ENCODE data around the gene KLF9.
A peak's percentile ranks its signal among the peaks of the same experiment; 100 is the strongest.

The KLF9 gene

DNA sequence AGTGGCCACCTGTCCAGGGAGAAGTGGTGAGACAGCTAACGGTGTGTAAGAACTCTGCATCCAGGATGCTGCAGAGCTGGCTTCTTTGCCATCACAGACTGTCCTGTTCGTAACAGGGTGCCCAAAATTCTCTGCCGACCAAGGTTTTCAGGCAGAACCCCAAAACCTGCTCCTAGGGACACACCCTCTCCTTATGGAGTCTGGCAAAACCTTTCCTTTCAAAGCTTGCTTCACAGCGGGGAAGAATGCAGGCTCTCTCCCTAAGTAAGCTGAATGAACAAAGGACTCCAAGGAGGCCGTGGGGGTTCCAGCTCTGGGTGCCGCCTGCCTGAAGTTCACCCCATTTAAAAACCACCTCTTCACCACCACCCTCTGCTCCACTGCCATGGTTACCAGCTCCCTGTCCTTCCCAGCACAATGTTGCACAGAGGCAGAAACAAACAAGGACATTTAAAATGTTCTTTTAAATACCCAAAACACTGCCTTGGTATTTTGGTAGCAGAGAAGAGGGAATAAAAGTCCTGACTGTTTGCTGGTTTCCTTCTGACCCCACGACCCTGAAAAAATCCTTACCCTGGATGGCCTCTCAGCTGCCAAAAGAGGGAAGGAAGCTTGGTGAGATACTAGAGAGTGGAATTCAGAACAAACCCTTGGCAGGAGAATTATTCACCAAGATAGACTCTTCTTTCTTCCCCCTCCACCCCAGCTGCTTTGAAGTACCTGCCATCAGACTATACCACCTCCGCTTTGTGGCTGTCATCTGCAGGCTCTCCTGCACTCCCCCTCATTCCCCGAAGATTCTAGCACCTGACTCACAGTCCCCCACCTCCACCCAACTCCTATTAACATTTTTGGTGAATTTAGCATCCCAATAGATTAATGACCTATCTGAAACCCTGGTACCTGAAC lies 7.1 kb upstream of the KLF9 start:
- no peaks in the 10 kb centered on the region for H3K36me3 ChIP-seq (ENCODE audit: insufficient read depth, low read length)
- peak overlapping the region; percentile 86 for H3K4me3 ChIP-seq (ENCODE audit: low read length)
- peak overlapping the region; percentile 99; the same call in 1 of the 2 replicates for H3K27ac ChIP-seq (ENCODE audit: low read depth, low read length)
- WGBS = 24% methylated on average over 8 of the region's 9 CpGs
- peaks cover 24% of the 10 kb centered on the region for H3K27me3 ChIP-seq (ENCODE audit: insufficient read depth, low read length)
- H3K9me3 ChIP-seq (ENCODE audit: insufficient read depth, low read depth, low read length) = no peaks in the 10 kb centered on the region
- H3K4me1 ChIP-seq (ENCODE audit: insufficient read depth, low read length) = peaks cover 14% of the 10 kb centered on the region
- H3K9ac ChIP-seq (ENCODE audit: low read depth, low read length) = peak overlapping the region; percentile 50; the same call in 1 of the 2 replicates

DNA sequence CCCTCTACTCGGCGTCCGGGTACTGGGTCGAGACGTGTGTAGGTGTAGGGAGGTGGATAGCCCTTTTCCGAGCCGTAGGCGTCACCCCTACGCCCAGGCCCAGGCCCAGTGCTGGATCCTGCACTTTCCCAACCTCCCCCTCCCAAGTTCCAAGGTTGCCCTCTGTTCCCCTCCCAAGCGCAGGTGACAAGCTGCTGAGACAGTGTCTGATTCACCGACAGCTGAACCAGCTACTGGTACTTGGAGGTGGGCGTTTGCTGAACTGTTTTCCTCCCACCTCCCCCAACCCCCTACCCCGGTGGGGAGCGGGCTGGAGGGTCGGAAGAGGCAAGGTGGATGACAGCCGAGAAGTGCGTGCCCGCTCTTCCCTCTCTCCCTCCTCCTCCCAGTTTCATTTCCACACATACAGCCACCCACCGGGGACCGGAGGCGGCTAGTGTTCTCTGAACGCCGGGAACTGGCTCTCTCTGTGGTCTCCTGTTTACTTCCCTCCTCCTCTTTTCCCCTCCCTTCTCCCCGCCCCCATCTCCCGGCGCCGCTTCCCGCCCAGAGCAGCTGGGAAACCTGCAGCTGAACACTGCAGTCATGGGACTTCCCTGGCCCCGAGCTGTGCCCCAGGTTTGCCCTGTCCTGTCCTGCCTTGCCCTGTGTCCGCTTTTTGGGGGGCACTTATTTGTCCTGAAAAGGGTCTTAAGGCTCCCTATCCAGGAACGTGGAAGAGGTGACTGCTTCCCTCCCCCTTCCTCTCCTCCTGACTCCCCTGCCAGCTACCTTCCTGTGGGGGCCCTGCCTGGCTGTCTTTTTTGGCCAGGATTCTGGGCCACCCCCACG lies 6.2 kb upstream of the KLF9 start:
- Histone ChIP-seq H3K9me3 (ENCODE audit: insufficient read depth, low read depth, low read length) (no peaks in the 10 kb centered on the region), H3K27me3 (ENCODE audit: insufficient read depth, low read length) (peaks cover 32% of the 10 kb centered on the region), H3K4me1 (ENCODE audit: insufficient read depth, low read length) (peaks cover 14% of the 10 kb centered on the region), H3K4me3 (ENCODE audit: low read length) (peak overlapping the region; percentile 86), H3K27ac (ENCODE audit: low read depth, low read length) (peak overlapping the region; percentile 99; the same call in 1 of the 2 replicates), H3K9ac (ENCODE audit: low read depth, low read length) (peak overlapping the region; percentile 90), H3K36me3 (ENCODE audit: insufficient read depth, low read length) (no peaks in the 10 kb centered on the region)
- WGBS = under 1% methylated on average over 26 of the region's 32 CpGs

DNA sequence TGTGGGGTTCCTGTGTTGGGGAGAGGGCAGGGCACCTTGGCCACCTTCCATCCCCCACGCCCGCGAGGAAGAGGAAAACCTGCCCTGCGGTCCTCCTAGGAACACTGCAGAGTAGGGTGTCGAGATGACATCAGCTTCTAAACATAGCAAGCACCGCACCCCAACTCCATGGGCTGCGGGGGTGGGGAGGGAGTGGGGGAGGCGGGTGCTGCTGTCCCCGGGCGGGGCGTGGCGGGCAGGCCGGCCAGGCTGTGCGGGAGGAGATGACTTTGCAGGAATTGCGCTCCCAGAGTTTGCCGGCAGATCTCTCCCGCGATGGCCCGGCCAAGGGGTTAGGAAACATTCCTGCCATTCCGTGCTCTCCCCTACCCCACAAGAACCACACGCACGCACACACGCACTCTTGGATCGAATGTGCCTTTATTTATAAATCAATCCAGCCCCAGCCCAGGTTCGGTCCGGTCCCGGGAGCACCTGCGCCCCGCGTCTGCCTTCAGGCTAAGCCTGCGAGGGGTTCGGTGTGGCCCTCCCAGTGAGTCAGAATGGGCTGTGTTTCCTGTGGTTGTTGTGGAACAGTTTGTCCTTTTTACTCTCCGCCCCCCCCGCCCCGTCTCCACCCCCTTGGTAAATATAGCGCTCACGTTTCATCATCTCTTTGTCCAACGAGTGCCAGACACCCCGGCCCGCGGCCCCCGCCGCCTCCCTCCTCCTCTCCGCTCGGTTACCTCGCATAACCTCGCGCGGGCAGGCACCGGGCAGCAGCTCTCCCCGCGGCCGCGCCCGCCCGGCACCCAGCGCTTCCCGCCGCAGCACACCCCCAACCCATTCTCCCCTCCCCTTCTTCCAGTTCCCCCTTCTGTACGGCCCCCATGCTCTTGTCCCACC lies 5.3 kb upstream of the KLF9 start:
- Histone ChIP-seq H3K4me1 (ENCODE audit: insufficient read depth, low read length) (peaks cover 19% of the 10 kb centered on the region), H3K36me3 (ENCODE audit: insufficient read depth, low read length) (no peaks in the 10 kb centered on the region), H3K9ac (ENCODE audit: low read depth, low read length) (peak overlapping the region; percentile 90), H3K4me3 (ENCODE audit: low read length) (peak overlapping the region; percentile 86), H3K27me3 (ENCODE audit: insufficient read depth, low read length) (peaks cover 40% of the 10 kb centered on the region), H3K27ac (ENCODE audit: low read depth, low read length) (peak overlapping the region; percentile 99), H3K9me3 (ENCODE audit: insufficient read depth, low read depth, low read length) (no peaks in the 10 kb centered on the region)
- 0% methylated on average over 53 of the region's 60 CpGs for WGBS

DNA sequence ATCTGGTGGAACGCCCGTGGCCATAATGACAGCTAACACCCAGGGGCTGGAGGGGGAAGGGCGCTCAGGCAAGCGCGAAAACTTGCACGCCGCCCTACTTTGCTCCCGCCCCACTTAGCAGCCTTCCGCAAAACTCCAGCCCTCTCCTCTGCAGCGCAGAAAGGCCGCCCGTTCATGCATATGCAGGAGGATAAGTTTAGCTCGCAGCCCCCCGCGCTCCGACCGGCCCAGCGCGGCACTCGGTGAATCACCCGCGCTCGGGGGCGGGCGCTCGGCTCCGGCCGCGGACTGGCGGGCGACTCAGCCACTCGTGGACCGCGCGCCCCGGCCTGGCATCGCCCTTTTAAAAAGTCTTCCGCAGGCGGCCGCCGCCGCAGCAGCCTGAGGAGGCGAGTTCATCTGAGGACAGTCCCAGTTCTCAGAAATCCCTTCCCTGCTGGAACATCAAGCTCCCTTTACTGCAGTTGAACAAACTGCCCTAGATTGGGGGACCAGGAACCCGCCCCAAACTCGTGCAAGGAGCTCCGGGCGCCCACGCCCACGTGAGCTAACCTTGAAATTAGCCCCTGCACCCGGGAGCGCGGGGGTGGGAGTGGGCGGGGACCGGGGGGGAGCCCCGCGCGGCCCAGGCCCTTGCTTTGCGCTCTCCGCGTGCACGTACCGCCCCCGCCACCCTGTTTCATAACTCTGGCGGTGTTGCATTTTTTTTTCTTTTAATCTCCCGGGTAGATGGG lies 4.5 kb upstream of the KLF9 start:
- Histone ChIP-seq H3K9me3 (ENCODE audit: insufficient read depth, low read depth, low read length) (no peaks in the 10 kb centered on the region), H3K4me1 (ENCODE audit: insufficient read depth, low read length) (peaks cover 23% of the 10 kb centered on the region), H3K36me3 (ENCODE audit: insufficient read depth, low read length) (no peaks in the 10 kb centered on the region), H3K9ac (ENCODE audit: low read depth, low read length) (peak overlapping the region; percentile 90), H3K27me3 (ENCODE audit: insufficient read depth, low read length) (peaks cover 47% of the 10 kb centered on the region), H3K4me3 (ENCODE audit: low read length) (peak overlapping the region; percentile 86), H3K27ac (ENCODE audit: low read depth, low read length) (peak overlapping the region; percentile 99; the same call in 1 of the 2 replicates)
- under 1% methylated on average over 65 of the region's 65 CpGs for WGBS

DNA sequence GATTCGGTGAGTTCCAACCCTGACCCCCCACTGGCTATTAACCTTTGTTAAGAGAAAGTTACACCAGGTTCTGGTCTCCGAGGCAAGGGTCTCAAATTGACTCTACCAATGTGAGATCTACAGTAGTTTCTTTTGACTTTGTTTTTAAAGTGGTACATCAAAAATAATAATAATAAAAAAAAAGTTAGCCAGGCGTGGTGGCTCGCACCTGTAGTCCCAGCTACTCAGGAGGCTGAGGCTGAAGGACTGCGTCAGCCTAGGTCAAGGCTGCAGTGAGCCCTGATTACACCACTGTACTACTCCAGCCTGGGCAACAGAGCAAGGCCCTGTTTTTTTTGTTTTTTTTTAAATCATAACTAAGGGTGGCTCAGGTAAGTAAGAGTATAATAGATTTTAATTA lies 1.0 kb upstream of the KLF9 start:
- Histone ChIP-seq H3K9ac (ENCODE audit: low read depth, low read length) (no peak overlapping the region), H3K27me3 (ENCODE audit: insufficient read depth, low read length) (peaks cover 62% of the 10 kb centered on the region), H3K36me3 (ENCODE audit: insufficient read depth, low read length) (no peaks in the 10 kb centered on the region), H3K9me3 (ENCODE audit: insufficient read depth, low read depth, low read length) (no peaks in the 10 kb centered on the region), H3K4me3 (ENCODE audit: low read length) (no peak overlapping the region), H3K4me1 (ENCODE audit: insufficient read depth, low read length) (peaks cover 17% of the 10 kb centered on the region; the same call in 1 of the 2 replicates), H3K27ac (ENCODE audit: low read depth, low read length) (no peak overlapping the region)
- 71% methylated on average over 4 of the region's 5 CpGs for WGBS

DNA sequence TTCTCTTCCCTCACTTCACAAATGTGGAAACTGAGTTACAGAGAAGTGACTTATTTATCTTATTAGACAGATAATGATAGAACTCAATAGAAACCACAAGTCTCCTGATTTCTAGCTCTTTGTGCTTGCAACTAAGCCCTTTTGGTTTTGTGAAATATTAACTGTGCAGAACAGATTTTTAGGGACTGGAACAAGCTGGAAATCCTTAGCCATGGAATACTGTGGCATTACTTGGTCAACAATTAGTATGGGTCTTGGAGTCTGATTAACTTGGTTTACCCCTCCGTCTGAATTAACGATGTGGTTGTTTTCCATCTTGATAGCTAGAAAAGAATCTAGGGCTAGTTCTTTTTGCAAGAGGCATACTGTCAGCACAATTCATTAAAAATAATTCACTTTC lies 584 bp upstream of the KLF9 start:
- Histone ChIP-seq H3K27ac (ENCODE audit: low read depth, low read length) (no peak overlapping the region), H3K4me1 (ENCODE audit: insufficient read depth, low read length) (peaks cover 17% of the 10 kb centered on the region; the same call in 1 of the 2 replicates), H3K9me3 (ENCODE audit: insufficient read depth, low read depth, low read length) (no peaks in the 10 kb centered on the region), H3K4me3 (ENCODE audit: low read length) (no peak overlapping the region), H3K9ac (ENCODE audit: low read depth, low read length) (no peak overlapping the region), H3K27me3 (ENCODE audit: insufficient read depth, low read length) (peaks cover 66% of the 10 kb centered on the region), H3K36me3 (ENCODE audit: insufficient read depth, low read length) (no peaks in the 10 kb centered on the region)
- WGBS = 72% methylated on average over 2 of the region's 2 CpGs

DNA sequence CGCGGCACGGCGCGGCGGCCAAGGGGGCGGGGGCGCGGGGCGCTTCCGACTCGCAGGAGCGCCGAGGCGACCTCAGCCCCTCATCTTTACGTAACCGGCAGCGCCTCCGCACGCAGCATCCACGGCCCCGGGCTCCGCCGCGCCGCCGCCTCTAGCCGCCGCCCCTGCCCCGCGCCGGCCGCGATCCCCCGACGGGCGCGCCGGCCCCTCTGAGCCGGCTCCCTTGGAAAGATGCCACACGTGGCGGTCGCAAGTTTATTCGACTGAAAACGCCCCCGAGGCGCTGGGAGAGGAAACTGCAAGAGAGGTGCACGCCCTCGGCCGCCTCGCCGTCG lies 1.0 kb downstream of the KLF9 start:
- no peak overlapping the region; the same call in 1 of the 2 replicates for H3K27ac ChIP-seq (ENCODE audit: low read depth, low read length)
- no peaks in the 10 kb centered on the region for H3K9me3 ChIP-seq (ENCODE audit: insufficient read depth, low read depth, low read length)
- WGBS = under 1% methylated on average over 53 of the region's 53 CpGs
- H3K27me3 ChIP-seq (ENCODE audit: insufficient read depth, low read length) = peaks cover 69% of the 10 kb centered on the region
- H3K4me3 ChIP-seq (ENCODE audit: low read length) = peak overlapping the region; percentile 57
- H3K9ac ChIP-seq (ENCODE audit: low read depth, low read length) = no peak overlapping the region
- H3K4me1 ChIP-seq (ENCODE audit: insufficient read depth, low read length) = peaks cover 17% of the 10 kb centered on the region; the same call in 1 of the 2 replicates
- H3K36me3 ChIP-seq (ENCODE audit: insufficient read depth, low read length) = no peaks in the 10 kb centered on the region

DNA sequence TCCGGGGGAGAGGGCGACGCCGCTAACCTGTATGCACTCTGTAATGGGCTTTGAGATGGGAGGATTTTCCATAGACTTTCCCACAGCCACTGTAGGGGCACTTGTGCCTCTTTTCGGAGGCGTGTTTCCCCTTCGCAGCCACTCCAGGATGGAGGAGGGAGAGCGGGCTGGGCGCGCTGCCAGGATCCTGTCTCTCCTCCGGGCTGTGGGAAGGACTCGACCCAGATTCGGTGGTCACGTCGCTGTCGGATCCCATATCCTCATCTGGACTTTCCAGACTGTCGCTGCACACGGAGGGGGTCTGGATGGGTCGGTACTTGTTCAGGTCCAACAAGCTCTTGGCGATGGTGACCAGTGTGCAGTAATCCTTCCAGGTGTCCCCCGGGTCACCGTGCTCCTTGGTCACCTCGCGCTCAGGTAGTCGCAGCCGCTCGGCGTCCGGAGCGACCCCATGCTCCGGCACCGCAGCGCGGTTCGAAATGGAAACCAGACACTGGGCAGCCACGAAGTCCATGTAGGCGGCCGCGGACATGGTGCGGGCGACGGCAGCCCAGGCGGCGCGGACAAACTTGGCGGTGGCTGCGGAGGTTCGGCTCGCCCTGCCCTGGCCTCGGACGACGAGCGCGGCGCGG lies 1.5 kb downstream of the KLF9 start:
- H3K4me1 ChIP-seq (ENCODE audit: insufficient read depth, low read length) = peaks cover 17% of the 10 kb centered on the region; the same call in 1 of the 2 replicates
- peaks cover 69% of the 10 kb centered on the region for H3K27me3 ChIP-seq (ENCODE audit: insufficient read depth, low read length)
- H3K36me3 ChIP-seq (ENCODE audit: insufficient read depth, low read length) = no peaks in the 10 kb centered on the region
- H3K9me3 ChIP-seq (ENCODE audit: insufficient read depth, low read depth, low read length) = no peaks in the 10 kb centered on the region
- no peak overlapping the region for H3K27ac ChIP-seq (ENCODE audit: low read depth, low read length)
- H3K9ac ChIP-seq (ENCODE audit: low read depth, low read length) = peak overlapping the region; percentile 15; the same call in 1 of the 2 replicates
- H3K4me3 ChIP-seq (ENCODE audit: low read length) = peak overlapping the region; percentile 57
- under 1% methylated on average over 56 of the region's 56 CpGs for WGBS

DNA sequence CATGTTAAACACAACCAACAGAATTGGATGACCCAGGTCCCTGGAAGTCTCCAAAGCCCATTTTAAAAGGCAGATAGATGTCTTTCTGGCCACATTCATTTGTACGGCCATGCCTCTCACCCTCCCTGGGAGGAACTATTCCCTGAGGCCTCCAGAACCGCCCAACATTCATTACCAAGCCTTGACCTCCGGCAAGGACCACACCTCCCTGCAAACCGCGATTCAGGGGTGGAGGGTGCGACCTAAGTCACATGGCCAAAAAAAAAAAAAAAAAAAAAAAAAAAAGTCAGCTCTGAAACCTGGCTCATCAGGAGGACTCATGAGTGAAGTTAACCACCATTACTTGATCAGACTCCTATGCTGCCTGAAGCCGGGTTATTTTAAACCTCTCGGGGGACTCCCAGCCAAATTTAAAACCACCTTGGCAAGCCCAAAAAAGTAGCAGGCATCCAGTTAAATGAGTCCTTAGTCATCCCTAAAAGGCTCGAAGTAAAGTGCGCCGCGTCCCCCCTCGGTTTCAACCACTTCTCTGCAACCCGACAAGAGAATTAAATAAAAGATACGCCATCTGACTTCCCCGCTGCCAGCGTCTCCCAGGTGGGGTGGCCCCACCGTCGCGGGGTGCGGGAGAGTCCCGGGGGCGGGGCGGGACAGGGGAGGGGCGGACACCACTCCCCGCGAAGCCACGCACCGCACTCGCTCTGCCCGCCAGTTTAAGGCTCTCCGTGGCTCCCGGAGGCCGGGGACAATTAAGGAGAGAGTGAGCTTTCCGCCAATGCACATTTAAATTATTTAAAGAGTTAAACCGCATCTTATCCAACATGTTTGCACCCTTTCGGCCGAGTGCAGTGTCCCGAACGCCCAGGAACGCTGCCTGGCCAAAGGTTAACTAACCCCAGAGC lies 2.3 kb downstream of the KLF9 start:
- H3K9ac ChIP-seq (ENCODE audit: low read depth, low read length) = peak overlapping the region; percentile 15; the same call in 1 of the 2 replicates

More for the DNA sequence above, 2.3 kb downstream of the KLF9 start:
- peak overlapping the region; percentile 57 for H3K4me3 ChIP-seq (ENCODE audit: low read length)
- no peaks in the 10 kb centered on the region for H3K36me3 ChIP-seq (ENCODE audit: insufficient read depth, low read length)
- no peaks in the 10 kb centered on the region for H3K9me3 ChIP-seq (ENCODE audit: insufficient read depth, low read depth, low read length)
- no peak overlapping the region for H3K27ac ChIP-seq (ENCODE audit: low read depth, low read length)
- H3K4me1 ChIP-seq (ENCODE audit: insufficient read depth, low read length) = peaks cover 19% of the 10 kb centered on the region
- WGBS = 2% methylated on average over 41 of the region's 41 CpGs
- H3K27me3 ChIP-seq (ENCODE audit: insufficient read depth, low read length) = peaks cover 69% of the 10 kb centered on the region

All from HUES64 (cell line).